Progenitor cell of endocrine pancreas (in vitro differentiated cells): ENCODE measurements around the gene THSD4. TPM values are rescaled to one million over a fixed set of nuclear protein-coding genes. Genes with fewer than 3 reads are reported as not detected.

Experiments
- DNase-seq: peaks from one replicate; pipeline ENCODE4 v3.0.0; 2021; ENCODE audit warnings: low spot score; ENCODE audit not compliant: unreplicated experiment
- H3K27ac Mint-ChIP-seq: 2 replicates; pipeline ENCODE4 v1.8.0; 2021; ENCODE audit warnings: mild to moderate bottlenecking, moderate library complexity, mixed read lengths
- H3K27me3 Mint-ChIP-seq: 2 replicates; pipeline ENCODE4 v1.8.0; 2021; ENCODE audit warnings: mixed read lengths
- H3K36me3 Mint-ChIP-seq: 2 replicates; pipeline ENCODE4 v1.8.0; 2022; ENCODE audit warnings: mixed read lengths; ENCODE audit not compliant: insufficient read depth
- H3K4me1 Mint-ChIP-seq: 2 replicates; pipeline ENCODE4 v1.8.0; 2021; ENCODE audit warnings: low read depth, mixed read lengths
- H3K4me3 Mint-ChIP-seq: 2 replicates; pipeline ENCODE4 v1.8.0; 2021; ENCODE audit warnings: low read depth, mild to moderate bottlenecking, moderate library complexity, mixed read lengths
- H3K9me3 Mint-ChIP-seq: 2 replicates; pipeline ENCODE4 v1.8.0; 2021; ENCODE audit warnings: low read depth, mixed read lengths
- total RNA-seq: library from RNA; stranded (reverse); gene quantifications from 2 replicates; pipeline ENCODE4 v1.2.1, GENCODE V29; 2021
- TF ChIP-seq, protein P1 (sequence below): fragments of 200-600 bp; sonication (generic); IDR thresholded peaks from one replicate; pipeline ENCODE4 v1.5.0; 2021; ENCODE audit warnings: antibody characterized with exemption, mild to moderate bottlenecking; ENCODE audit not compliant: unreplicated experiment

Gene THSD4
- total RNA-seq, 1 donor from 2014 or later, result 6.8 TPM

DNA sequence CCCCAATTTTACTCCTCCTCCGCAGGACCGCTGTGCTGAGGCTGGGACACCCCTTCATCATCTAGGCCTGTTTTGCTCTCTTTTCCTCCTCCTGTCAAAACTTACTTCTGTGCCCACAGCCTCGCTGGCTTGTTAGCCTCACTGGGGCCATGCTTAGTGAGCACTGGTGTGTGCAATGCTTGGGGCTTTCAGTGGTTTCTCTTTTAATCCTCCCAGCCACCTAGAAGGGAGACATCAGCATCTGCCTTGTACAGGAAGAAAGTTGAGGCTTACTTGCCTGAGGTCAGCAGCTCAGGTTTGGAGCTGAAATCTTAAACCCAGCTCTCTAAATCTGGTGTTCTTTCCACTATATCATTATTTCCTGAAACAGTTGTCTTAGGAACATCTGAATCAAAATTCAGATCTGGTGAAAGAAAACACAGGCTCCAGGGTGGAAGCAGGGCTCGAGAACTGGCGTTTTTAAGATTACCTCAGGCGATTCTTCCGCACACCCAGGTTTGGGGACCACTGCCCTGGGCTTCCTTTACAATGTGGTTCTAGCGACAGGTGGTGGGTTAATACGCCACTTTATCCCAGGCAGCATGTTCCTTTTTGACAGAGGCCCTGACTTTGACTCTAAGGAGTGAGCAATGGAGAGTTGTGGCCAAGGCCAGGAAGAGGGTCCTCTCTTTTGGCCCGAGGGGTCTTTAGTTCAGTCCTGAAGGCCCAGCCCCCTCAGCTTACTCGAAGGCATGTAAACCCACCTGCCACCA is 3.8 kb downstream of the THSD4 start:
- DNase-seq, result no peak
- Mint-ChIP-seq H3K27me3 (peaks cover 85% of the 10 kb centered on the region), H3K27ac (no peak overlapping the region), H3K4me3 (no peak overlapping the region), H3K36me3 (no peaks in the 10 kb centered on the region), H3K9me3 (no peaks in the 10 kb centered on the region), H3K4me1 (peaks cover 16% of the 10 kb centered on the region)
- TF ChIP-seq, protein P1, sequence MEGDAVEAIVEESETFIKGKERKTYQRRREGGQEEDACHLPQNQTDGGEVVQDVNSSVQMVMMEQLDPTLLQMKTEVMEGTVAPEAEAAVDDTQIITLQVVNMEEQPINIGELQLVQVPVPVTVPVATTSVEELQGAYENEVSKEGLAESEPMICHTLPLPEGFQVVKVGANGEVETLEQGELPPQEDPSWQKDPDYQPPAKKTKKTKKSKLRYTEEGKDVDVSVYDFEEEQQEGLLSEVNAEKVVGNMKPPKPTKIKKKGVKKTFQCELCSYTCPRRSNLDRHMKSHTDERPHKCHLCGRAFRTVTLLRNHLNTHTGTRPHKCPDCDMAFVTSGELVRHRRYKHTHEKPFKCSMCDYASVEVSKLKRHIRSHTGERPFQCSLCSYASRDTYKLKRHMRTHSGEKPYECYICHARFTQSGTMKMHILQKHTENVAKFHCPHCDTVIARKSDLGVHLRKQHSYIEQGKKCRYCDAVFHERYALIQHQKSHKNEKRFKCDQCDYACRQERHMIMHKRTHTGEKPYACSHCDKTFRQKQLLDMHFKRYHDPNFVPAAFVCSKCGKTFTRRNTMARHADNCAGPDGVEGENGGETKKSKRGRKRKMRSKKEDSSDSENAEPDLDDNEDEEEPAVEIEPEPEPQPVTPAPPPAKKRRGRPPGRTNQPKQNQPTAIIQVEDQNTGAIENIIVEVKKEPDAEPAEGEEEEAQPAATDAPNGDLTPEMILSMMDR, result no peak

DNA sequence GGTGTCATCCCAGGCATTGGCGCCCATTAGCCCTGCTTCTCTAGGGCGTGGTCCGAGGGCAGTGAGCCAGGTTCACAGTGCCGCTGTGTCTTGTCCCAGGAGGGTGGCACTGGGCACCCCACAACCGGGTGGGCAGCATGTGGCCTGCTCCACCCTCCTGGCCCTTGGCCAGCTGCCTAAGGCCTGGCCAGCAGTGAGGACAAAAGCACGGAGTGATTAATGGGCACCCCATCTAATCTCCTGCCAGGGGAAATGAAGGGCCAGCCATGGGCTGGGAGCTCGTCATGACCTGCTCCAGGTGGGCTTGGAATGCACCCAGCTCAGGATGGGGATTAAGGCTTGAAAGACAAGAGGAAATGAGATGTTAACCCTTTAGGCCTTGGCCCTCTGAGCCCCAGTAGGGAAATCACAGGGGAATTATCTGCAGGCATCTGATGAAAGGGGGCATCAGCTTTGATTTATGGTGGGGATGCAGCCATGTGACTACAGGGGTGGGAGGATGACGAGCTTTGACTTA is 5.2 kb downstream of the THSD4 start:
- DNase-seq, result no peak
- H3K4me1 Mint-ChIP-seq, result peaks cover 6% of the 10 kb centered on the region
- H3K36me3 Mint-ChIP-seq, result no peaks in the 10 kb centered on the region
- no peaks in the 10 kb centered on the region for H3K9me3 Mint-ChIP-seq
- peaks cover 78% of the 10 kb centered on the region for H3K27me3 Mint-ChIP-seq
- TF ChIP-seq, protein P1, result no peak
- H3K4me3 Mint-ChIP-seq, result no peak overlapping the region
- no peak overlapping the region for H3K27ac Mint-ChIP-seq

DNA sequence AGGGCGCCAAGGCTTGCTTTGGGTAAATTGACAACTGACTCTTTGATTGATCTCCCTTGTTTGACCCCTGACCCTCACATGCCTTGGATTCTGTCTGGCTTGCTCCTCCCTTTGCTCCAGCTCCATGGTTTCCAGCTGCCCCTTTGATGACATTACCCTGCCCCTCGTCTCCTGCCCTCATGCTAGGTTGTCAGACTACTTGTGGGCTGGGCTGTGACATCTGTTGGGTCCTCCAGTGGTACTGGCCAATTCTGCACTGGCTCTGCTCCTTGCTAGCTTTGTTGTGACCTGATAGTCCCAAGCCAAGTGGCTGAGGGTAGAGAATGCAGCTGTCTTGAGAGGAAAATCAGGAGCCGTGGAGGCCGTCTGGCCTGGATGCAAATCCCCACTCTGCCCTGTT is 6.2 kb downstream of the THSD4 start:
- Mint-ChIP-seq H3K4me1 (peaks cover 1% of the 10 kb centered on the region), H3K36me3 (no peaks in the 10 kb centered on the region)

DNA sequence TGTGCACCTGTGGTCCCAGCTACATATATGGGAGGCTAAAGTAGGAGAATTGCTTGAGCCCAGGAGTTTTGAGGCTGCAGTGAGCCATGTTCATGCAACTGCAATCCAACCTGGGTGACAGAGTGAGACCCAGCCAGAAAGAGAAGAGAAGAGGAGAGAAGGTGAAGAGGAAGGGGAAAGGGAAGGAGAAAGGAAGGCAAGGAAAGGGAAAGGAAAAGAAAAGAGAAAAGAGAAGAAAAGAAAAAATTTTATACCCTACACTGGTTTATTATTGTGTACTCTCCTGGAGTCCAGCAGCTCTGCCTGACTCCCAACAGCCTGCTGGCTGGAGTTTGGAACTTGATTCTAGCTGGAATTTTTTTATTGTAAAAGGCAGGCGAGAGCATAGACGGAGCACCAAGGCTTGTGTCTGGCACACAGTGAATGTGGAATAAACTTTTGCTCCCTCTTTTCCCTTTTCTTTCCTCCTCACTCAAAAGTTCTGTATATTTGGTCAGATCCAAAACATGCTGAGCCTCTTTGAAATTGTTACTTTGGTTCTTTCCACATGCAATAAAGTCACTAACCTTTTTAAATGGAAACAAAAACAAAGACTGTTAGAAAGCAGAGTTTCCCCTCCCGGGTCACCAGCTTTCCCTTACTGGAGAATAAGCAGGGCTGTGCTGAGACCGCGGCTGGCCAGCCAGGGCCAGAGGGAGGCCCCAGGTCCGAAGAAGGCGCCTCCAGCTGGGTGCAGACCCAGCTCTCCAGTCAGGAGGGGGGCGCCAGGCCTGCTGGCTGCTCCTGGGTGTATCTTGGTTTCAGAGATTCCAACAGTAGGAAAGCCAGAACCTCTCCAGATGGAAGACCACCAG is 9.9 kb downstream of the THSD4 start:
- no peak overlapping the region for H3K27ac Mint-ChIP-seq
- H3K9me3 Mint-ChIP-seq, result no peaks in the 10 kb centered on the region
- H3K4me3 Mint-ChIP-seq, result no peak overlapping the region
- TF ChIP-seq, protein P1, result no peak
- no peaks in the 10 kb centered on the region for H3K36me3 Mint-ChIP-seq
- peaks cover 55% of the 10 kb centered on the region for H3K27me3 Mint-ChIP-seq
- no peaks in the 10 kb centered on the region for H3K4me1 Mint-ChIP-seq
- DNase-seq, result no peak

More for the DNA sequence above, 6.2 kb downstream of the THSD4 start:
- Mint-ChIP-seq H3K4me3 (no peak overlapping the region), H3K27me3 (peaks cover 78% of the 10 kb centered on the region), H3K27ac (no peak overlapping the region), H3K9me3 (no peaks in the 10 kb centered on the region)
- DNase-seq, result no peak
- TF ChIP-seq, protein P1, result no peak

DNA sequence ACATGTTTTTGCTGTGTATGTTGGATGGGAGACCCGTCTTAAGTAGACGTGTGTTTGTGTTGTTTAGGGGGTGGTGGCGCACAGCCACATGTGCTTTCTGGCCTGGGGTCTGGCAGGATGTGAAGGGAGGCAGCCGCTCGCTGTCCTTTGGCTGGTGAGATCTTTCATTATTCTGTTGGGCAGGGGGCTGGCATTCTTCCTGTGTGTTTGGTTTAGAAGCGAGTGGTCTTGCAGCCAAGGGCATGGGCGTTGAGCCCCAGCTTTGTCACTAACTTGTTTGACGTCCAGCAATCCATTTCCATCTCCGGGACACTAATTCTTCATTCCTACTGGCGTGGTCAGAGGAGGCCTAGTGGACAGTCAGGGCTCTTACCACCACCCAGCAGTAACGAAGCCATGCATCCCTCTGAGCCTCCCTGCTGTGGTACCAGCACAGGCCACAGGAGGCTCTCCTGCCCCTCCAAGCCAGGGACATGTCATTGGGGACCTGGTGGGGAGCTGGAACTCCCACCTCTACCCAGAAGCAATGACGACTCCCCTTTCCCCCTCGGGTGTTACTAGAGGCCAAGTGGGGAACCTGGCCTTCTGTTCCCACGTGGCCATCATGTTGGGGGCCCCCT is 10.7 kb downstream of the THSD4 start:
- Mint-ChIP-seq H3K9me3 (no peaks in the 10 kb centered on the region), H3K4me3 (no peak overlapping the region), H3K36me3 (no peaks in the 10 kb centered on the region), H3K27ac (no peak overlapping the region), H3K27me3 (peaks cover 47% of the 10 kb centered on the region), H3K4me1 (no peaks in the 10 kb centered on the region)
- TF ChIP-seq, protein P1, result peak; percentile 35
- no peak for DNase-seq
